ENCODE results near the gene NKX2-3. TPM values are rescaled to one million over a fixed set of nuclear protein-coding genes. Genes with fewer than 3 reads are reported as not detected.

Gene NKX2-3
- total RNA-seq, 1 donor from 2014 or later = not detected

DNA sequence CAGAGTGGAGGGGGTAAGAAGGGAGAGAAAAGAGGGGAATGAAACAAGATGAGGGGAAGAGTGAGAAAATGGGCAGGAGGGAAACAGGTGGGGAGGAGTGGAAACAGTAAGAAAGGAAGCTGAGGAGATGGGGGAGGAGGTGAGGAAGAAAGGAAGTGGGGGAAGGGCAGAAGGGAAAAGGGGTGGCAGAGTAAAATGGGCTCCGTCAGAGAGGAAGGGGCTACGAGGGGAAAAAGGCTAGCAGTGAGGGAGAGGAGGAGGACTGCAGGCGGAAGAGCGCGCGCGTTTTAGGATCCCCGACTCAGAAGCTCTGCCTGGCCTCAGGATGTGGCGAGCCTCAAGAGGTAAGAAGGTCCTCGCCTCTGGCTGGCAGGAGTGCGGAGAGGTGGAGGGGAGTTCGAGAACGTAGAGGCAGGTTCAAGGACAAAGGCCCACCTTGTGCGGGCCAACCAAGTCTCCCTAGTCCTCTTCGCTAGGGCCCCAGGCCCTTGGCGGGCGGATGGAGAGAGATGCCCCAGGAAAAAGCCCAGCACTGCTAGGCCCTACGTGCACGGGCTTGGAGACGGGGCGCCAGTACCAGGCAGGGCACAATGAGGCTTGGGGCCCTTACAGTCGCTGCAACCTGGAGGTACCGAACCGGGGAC lies 5.8 kb upstream of the NKX2-3 start:
- no peak for DNase-seq (ENCODE audit: low read depth in 2 of 2)

DNA sequence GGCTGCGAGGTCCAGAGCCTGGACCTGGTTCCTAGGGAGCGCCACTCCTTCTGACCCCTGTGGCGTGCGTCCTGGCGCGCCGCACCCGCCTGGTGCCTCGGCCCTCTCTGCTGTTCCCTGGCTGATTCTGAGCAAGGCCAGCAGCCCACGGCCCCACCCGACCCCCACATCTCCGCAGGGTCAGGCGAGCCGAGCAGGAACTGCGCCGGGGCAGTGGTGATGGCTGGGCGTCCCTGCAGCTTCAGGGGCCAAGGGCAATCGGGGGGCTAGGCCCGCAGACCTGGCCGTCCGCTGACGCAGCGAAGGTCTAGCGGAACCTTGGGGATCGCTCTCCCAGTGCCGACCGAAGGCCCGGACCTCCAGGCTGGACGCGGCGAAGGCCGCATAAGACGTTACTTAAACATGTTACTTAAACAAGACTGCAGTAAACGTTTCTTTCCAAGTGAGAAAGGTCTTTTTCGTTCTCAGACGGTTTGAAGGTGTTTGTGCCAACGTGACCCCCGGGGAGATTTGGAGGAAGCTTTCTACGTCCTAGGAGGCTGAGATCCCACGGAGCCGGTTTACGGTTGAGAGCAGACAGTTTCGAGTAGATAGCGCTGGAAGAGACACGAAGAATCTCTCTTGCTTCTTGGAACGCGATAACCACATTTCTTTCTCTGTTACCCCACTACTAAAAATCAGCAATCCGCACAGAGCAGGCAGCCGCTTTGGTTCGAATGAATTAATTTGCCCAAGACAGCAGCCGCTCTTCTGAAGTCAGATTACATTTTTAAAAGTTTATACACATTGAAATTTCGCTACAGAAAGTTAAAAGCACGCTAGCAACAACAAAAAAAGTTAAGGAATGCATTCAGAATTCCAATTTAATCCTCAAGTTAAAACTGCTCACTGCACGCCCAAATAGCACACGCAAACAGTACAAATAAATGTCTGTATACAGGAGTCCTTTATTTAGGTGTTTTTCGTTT lies 4.9 kb upstream of the NKX2-3 start:
- DNase-seq (ENCODE audit: low read depth in 2 of 2) = no peak

DNA sequence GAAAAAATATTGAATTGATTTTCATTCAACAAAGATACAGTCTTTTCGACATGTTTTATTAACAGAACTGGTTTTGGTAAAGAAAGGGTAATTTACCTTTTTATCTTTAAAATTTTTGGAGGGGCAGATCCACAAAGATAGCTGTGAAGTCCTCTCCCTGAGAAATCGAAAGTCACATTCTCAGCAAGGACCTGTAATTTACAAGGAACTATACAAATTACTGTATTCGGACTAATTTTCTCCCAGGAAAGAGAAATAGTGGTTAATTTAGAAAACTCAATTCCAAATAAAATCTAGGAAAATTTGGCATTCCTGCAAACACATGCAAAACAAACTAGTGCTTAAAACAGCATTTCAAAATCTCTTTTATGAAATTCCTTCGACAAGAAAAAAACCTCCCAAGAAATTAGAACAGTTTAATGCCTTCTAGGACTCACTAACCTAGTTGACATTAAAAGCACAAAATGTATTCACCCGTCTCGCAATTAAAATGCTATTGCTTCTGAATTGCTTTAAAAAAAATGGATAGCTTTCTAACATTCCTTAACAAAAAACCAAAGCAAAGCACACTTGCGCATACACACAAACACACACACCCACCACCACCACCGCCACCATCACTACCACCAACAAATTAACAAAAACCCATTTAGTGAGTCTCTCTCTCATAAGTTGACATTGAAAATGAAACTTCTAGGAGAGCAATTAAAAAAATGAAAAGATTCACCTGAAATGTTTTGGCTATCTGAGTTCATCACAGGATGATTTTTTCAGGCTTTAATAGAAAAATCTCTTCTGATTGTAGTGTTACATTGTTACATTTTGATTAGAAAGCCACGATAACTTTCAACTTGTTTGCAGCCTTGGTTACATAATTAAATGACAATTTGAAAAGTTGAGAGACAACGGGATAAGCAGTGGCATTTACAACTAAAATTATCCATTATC lies 4.0 kb upstream of the NKX2-3 start:
- peak in 1 of 2 donors; percentile 6 for DNase-seq (ENCODE audit: low read depth in 2 of 2)

- no peak for DNase-seq (ENCODE audit: low read depth in 2 of 2)
Observed at GRCh38 chr10:99529591-99530107, 3.1 kb upstream of the NKX2-3 start.

DNA sequence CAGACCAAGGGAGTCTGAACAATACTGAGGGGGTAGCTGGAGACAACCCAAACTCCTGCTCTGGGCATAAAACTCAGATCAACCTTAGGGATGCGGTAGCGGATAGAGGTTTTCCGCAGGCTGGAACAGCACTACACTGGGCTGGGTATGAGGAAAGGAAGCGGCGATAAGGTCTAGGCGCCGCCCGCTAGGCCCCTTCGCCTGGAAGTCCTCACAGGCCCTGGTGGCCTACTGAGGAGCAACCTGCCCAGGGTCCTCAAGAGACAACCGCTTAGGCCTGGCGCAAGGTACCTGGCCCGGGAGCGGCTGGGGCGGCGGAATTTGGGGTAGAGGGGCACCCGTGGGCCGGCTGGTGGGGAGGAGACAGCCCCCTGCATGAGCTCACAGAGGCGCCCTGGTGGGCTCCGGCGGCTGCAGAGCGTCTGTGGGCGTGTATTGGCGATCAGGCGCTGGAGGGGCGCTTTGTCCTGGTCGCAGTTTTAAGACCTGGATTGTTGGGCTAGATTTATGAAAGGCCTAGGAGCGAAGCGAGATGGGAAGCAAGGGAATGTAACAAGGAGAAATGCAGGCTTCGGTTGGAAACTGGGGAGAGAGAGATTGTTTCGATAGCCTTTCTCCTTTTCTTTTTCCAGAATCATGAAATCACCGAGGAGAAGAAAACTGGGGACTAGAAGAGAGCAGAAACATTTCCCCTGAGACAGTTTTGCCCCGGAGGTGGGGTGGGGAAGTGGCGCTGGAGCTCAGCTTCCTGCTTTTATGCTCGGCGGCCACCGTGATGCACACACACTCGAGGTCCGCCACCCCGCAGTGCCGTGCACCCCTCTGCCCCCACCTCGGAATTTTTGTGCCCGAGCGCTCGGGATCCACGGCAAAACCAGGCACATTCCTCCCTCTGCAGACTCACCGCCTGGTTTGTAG lies 2.4 kb upstream of the NKX2-3 start:
- no peak for DNase-seq (ENCODE audit: low read depth in 2 of 2)

GRCh38 chr10:99531026-99531695 lies 1.6 kb upstream of the NKX2-3 start:
- DNase-seq (ENCODE audit: low read depth in 2 of 2) = no peak

DNA sequence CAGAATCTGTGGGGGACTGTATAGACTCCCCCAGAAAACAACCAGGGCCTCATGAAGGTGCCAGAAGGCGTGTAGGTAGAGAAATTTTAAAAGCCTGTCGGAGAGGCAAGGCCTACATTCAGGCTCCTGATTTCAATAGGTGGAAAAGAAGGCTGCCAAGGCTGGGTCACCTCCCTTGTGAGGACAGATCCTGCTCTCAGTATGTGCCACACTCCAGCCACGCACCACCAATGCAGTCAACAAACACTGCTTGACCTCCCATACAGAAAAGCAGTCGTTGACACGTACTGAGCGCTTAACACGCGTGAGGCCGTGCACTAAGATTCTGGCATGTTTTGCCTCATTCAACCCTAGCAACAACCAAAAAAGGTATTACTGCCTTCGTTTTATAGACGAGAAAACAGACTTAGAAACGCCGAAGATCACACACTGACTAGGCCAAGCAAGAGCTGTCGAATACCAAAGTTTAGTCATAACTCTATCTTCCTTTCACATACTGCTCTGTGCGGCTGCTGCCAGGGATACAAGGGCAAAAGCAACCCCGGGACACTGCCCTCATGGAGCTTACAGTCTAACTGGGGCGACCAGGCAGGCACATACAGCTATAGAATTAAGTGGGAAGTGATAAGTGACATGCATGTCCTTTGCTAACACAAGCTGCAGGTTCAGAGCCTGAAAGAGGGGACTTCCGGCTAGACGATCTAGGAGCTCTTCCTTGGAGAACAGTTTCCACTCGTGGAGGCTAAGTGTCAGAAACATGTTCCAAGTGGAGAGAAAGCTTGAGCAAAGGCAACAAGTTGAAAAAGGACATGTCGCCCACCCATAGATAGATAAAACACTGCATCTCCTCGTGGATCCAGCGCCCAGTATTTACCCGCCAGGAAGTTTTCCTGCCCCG lies 797 bp upstream of the NKX2-3 start:
- no peak for DNase-seq (ENCODE audit: low read depth in 2 of 2)

- DNase-seq (ENCODE audit: low read depth in 2 of 2) = no peak
Observed at GRCh38 chr10:99533496-99534449, 1.0 kb downstream of the NKX2-3 start.

GRCh38 chr10:99534450-99534938 lies 1.8 kb downstream of the NKX2-3 start:
- DNase-seq (ENCODE audit: low read depth in 2 of 2) = no peak

GRCh38 chr10:99534939-99535763 lies 2.4 kb downstream of the NKX2-3 start:
- peak in 1 of 2 donors; percentile 45 for DNase-seq (ENCODE audit: low read depth in 2 of 2)

DNA sequence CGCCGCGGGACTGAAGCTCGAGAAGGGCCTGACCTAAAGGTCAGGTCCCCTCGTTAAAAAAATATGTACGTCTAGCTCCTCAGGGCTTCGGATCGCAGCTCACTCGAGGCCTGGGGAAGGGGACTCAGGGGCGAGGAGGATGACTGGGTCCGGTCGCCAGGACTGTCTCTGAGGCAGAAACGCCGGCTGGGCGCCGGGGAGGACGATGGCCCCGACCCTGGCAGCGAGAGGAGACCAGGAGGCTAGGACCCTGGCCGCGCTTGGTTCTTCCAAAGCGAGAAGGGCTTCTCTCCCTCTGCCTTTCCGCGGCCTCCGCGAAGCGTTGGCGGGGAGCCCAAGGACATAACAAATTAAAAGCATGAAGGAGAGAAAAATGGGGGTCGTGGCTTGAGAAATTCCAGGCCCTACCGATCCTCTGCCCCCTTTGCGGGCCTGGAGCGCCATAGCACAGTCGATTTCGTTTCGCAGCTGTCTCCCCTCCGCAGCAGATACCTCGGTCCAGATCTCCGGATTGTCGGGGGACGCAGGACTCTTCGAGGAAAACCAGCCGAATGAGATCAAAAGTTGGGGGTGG lies 3.1 kb downstream of the NKX2-3 start:
- no peak for DNase-seq (ENCODE audit: low read depth in 2 of 2)

GRCh38 chr10:99536338-99537085 lies 3.8 kb downstream of the NKX2-3 start:
- no peak for DNase-seq (ENCODE audit: low read depth in 2 of 2)

- no peak for DNase-seq (ENCODE audit: low read depth in 2 of 2)
Observed at GRCh38 chr10:99537086-99537988, 4.6 kb downstream of the NKX2-3 start.
